Spleen (tissue), 7 donors: Measurements from ENCODE around the gene NUP153.

ENCODE experiments used
- POLR2A ChIP-seq, 3 donors: fragments of 450-650 bp; IDR thresholded peaks; one replicate each; pipeline ENCODE4 v1.5.1; 2017; ENCODE audit warnings: antibody characterized with exemption in 3 of 3, mild to moderate bottlenecking in 1 of 3
- TF ChIP-seq, protein P1 (sequence below), 11 experiments: fragments of 200-600 bp in 7 of 11; fragments of 450-650 bp in 4 of 11; sonication (generic) in 4 of 11; IDR thresholded peaks in 8 of 11; conservative IDR thresholded peaks in 3 of 11; 1 replicate in 7 of 11; 2 replicates in 4 of 11; pipeline versions ENCODE4 v1.4.0 to v1.8.0; 2016 to 2021; ENCODE audit warnings: antibody characterized with exemption in 11 of 11, inconsistent platforms in 4 of 11, mild to moderate bottlenecking in 1 of 11
- donor health status: DM: no; HTN: no; CAD: no; lungs with moderate emphysema.
- donor health status: DM: no; HTN: no; CAD: no.
- donor health status: DM: no; HTN: no; CAD: no.

DNA sequence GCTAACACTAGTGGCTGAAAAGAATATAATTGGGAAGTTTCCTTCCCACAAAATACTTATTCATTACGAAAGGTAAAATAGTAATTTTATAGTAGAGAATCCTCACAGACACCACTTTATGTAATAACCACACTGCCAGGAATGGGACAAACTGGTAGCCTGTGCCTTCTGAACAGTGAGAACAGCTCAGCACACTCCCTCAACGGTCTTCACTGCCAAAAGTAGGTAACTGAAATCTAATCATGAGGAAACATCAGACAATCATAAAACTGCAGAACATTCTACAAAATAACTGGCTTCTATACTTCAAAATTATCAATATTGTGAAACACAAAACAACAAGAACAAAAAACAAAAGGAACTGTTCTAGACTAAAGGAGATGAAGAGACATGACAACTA lies 44.1 kb downstream of the NUP153 start:
- TF ChIP-seq, protein P1, sequence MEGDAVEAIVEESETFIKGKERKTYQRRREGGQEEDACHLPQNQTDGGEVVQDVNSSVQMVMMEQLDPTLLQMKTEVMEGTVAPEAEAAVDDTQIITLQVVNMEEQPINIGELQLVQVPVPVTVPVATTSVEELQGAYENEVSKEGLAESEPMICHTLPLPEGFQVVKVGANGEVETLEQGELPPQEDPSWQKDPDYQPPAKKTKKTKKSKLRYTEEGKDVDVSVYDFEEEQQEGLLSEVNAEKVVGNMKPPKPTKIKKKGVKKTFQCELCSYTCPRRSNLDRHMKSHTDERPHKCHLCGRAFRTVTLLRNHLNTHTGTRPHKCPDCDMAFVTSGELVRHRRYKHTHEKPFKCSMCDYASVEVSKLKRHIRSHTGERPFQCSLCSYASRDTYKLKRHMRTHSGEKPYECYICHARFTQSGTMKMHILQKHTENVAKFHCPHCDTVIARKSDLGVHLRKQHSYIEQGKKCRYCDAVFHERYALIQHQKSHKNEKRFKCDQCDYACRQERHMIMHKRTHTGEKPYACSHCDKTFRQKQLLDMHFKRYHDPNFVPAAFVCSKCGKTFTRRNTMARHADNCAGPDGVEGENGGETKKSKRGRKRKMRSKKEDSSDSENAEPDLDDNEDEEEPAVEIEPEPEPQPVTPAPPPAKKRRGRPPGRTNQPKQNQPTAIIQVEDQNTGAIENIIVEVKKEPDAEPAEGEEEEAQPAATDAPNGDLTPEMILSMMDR (IDR thresholded peaks at IDR 0.05 in 8 of 11, conservative IDR thresholded peaks at IDR 0.05 in 3 of 11): no peak
- TF ChIP-seq POLR2A (IDR thresholded peaks at IDR 0.05): no peak
